Upper lobe of left lung (tissue), 4 donors: ENCODE measurements around the gene DUSP12.

Experiments used
- EP300 ChIP-seq, 4 donors: sonication (generic); formaldehyde crosslinking; IDR thresholded peaks; one replicate each; pipeline ENCODE4 v1.5.1; 2017; ENCODE audit warnings: antibody characterized with exemption in 4 of 4, control low read depth in 2 of 4
- POLR2A ChIP-seq, 4 donors: fragments of 450-650 bp; IDR thresholded peaks; one replicate each; pipeline ENCODE4 v1.5.1; 2016 to 2017; ENCODE audit warnings: antibody characterized with exemption in 4 of 4, mild to moderate bottlenecking in 2 of 4
- POLR2AphosphoS5 ChIP-seq, 2 donors: sonication (generic); formaldehyde crosslinking; IDR thresholded peaks; one replicate each; pipeline ENCODE4 v1.5.1; 2017; ENCODE audit warnings: antibody characterized with exemption in 2 of 2
- TF ChIP-seq, protein P1 (sequence below), 6 experiments: fragments of 450-650 bp in 4 of 6; fragments of 200-600 bp in 2 of 6; sonication (generic) in 2 of 6; IDR thresholded peaks; one replicate each; pipeline ENCODE4 v1.5.1; 2016 to 2019; ENCODE audit warnings: antibody characterized with exemption in 6 of 6

DNA sequence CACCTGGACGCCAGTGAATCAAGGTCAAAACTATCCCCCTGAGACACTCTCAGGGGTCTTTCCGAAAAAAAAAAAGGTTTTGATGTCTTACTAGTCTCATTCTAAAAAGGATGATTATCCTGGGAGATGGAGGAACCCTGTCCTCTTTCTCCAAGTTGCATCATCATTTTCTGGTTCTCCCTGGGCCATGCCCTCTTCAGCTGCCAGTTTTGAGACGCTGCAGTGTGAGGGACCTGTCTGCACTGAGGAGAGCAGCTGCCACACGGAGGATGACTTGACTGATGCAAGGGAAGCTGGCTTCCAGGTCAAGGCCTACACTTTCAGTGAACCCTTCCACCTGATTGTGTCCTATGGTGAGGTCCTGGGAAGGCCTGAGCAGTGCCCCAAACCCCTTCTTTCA is 39.0 kb upstream of the DUSP12 start:
- no peak for TF ChIP-seq POLR2AphosphoS5 (IDR thresholded peaks at IDR 0.05)
- no peak for TF ChIP-seq POLR2A (IDR thresholded peaks at IDR 0.05)
- TF ChIP-seq, protein P1, sequence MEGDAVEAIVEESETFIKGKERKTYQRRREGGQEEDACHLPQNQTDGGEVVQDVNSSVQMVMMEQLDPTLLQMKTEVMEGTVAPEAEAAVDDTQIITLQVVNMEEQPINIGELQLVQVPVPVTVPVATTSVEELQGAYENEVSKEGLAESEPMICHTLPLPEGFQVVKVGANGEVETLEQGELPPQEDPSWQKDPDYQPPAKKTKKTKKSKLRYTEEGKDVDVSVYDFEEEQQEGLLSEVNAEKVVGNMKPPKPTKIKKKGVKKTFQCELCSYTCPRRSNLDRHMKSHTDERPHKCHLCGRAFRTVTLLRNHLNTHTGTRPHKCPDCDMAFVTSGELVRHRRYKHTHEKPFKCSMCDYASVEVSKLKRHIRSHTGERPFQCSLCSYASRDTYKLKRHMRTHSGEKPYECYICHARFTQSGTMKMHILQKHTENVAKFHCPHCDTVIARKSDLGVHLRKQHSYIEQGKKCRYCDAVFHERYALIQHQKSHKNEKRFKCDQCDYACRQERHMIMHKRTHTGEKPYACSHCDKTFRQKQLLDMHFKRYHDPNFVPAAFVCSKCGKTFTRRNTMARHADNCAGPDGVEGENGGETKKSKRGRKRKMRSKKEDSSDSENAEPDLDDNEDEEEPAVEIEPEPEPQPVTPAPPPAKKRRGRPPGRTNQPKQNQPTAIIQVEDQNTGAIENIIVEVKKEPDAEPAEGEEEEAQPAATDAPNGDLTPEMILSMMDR (IDR thresholded peaks at IDR 0.05): no peak
- no peak for TF ChIP-seq EP300 (IDR thresholded peaks at IDR 0.05)
